ENCODE data around the gene GAB3. TPM values are rescaled to one million over a fixed set of nuclear protein-coding genes. Genes with fewer than 3 reads are reported as not detected.

Gene GAB3
- total and polyA plus RNA-seq, 2 experiments from 2014 or later, result 0.89 to 1.8 TPM

DNA sequence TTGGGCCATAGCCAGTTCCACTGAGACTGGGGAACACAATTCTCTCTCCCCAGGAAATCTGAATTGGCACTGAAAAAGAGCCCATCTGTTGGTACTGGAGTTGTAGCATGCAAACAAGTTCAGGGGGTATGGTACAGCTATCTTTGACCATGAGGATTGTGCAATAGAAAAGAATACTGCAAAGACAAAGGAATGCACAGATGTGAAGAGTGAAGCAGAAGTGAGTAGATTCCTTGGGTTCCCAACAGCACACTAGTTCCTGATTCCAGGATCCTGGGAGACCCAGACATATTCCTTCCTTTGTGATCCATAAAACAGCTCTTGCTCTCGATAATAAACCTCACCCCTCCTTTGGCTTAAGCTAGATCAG, 54.2 kb downstream of the GAB3 start:
- Histone ChIP-seq H3K9me2 (ENCODE audit: insufficient read depth) (0 out of 2 replicates have a peak, but pooled peaks cover 2% of the 10 kb centered on the region), H3K4me2 (no peak overlapping the region), H3K27me3 (ENCODE audit: insufficient read depth) (no peaks in the 10 kb centered on the region), H3K4me3 (no peak overlapping the region), H2AFZ (no peak overlapping the region), H3K79me2 (replicated peaks; ENCODE audit: insufficient read depth) (no peaks in the 10 kb centered on the region), H4K20me1 (replicated peaks; ENCODE audit: insufficient read depth) (no peaks in the 10 kb centered on the region), H3K36me3 (ENCODE audit: insufficient read depth) (no peaks in the 10 kb centered on the region), H3K27ac (ENCODE audit: low read depth) (no peak overlapping the region), H3K4me1 (ENCODE audit: insufficient read depth) (peaks cover 6% of the 10 kb centered on the region; the same call in 1 of the 2 replicates), H3F3A (replicated peaks; ENCODE audit: low read depth) (no peaks in the 10 kb centered on the region)
- no peak overlapping the region for H3K27ac Mint-ChIP-seq
- no peak overlapping the region for H3K4me3 Mint-ChIP-seq
- no peaks in the 10 kb centered on the region for H3K36me3 Mint-ChIP-seq (ENCODE audit: low read depth)
- H3K4me1 Mint-ChIP-seq, result peaks cover 14% of the 10 kb centered on the region
- no peak for DNase-seq (ENCODE audit: low spot score)
- no peak for ATAC-seq
- no peaks in the 10 kb centered on the region for H3K9me3 Mint-ChIP-seq
- H3K27me3 Mint-ChIP-seq (ENCODE audit: insufficient read depth, low read depth, poor library complexity), result peaks cover 5% of the 10 kb centered on the region
- no peak for TF ChIP-seq ZNF114 (CRISPR knock-in tag; IDR thresholded peaks at IDR 0.05)
- no peak for TF ChIP-seq CREB1 (CRISPR knock-in tag; IDR thresholded peaks at IDR 0.05; ENCODE audit: low read depth)
- TF ChIP-seq, protein P1, sequence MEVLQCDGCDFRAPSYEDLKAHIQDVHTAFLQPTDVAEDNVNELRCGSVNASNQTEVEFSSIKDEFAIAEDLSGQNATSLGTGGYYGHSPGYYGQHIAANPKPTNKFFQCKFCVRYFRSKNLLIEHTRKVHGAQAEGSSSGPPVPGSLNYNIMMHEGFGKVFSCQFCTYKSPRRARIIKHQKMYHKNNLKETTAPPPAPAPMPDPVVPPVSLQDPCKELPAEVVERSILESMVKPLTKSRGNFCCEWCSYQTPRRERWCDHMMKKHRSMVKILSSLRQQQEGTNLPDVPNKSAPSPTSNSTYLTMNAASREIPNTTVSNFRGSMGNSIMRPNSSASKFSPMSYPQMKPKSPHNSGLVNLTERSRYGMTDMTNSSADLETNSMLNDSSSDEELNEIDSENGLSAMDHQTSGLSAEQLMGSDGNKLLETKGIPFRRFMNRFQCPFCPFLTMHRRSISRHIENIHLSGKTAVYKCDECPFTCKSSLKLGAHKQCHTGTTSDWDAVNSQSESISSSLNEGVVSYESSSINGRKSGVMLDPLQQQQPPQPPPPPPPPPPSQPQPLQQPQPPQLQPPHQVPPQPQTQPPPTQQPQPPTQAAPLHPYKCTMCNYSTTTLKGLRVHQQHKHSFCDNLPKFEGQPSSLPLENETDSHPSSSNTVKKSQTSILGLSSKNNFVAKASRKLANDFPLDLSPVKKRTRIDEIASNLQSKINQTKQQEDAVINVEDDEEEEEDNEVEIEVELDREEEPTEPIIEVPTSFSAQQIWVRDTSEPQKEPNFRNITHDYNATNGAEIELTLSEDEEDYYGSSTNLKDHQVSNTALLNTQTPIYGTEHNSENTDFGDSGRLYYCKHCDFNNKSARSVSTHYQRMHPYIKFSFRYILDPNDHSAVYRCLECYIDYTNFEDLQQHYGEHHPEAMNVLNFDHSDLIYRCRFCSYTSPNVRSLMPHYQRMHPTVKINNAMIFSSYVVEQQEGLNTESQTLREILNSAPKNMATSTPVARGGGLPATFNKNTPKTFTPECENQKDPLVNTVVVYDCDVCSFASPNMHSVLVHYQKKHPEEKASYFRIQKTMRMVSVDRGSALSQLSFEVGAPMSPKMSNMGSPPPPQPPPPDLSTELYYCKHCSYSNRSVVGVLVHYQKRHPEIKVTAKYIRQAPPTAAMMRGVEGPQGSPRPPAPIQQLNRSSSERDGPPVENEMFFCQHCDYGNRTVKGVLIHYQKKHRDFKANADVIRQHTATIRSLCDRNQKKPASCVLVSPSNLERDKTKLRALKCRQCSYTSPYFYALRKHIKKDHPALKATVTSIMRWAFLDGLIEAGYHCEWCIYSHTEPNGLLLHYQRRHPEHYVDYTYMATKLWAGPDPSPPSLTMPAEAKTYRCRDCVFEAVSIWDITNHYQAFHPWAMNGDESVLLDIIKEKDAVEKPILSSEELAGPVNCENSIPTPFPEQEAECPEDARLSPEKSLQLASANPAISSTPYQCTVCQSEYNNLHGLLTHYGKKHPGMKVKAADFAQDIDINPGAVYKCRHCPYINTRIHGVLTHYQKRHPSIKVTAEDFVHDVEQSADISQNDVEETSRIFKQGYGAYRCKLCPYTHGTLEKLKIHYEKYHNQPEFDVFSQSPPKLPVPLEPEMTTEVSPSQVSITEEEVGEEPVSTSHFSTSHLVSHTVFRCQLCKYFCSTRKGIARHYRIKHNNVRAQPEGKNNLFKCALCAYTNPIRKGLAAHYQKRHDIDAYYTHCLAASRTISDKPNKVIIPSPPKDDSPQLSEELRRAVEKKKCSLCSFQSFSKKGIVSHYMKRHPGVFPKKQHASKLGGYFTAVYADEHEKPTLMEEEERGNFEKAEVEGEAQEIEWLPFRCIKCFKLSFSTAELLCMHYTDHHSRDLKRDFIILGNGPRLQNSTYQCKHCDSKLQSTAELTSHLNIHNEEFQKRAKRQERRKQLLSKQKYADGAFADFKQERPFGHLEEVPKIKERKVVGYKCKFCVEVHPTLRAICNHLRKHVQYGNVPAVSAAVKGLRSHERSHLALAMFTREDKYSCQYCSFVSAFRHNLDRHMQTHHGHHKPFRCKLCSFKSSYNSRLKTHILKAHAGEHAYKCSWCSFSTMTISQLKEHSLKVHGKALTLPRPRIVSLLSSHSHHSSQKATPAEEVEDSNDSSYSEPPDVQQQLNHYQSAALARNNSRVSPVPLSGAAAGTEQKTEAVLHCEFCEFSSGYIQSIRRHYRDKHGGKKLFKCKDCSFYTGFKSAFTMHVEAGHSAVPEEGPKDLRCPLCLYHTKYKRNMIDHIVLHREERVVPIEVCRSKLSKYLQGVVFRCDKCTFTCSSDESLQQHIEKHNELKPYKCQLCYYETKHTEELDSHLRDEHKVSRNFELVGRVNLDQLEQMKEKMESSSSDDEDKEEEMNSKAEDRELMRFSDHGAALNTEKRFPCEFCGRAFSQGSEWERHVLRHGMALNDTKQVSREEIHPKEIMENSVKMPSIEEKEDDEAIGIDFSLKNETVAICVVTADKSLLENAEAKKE (CRISPR knock-in tag; IDR thresholded peaks at IDR 0.05), result no peak
- TF ChIP-seq, protein P2, sequence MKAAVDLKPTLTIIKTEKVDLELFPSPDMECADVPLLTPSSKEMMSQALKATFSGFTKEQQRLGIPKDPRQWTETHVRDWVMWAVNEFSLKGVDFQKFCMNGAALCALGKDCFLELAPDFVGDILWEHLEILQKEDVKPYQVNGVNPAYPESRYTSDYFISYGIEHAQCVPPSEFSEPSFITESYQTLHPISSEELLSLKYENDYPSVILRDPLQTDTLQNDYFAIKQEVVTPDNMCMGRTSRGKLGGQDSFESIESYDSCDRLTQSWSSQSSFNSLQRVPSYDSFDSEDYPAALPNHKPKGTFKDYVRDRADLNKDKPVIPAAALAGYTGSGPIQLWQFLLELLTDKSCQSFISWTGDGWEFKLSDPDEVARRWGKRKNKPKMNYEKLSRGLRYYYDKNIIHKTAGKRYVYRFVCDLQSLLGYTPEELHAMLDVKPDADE (IDR thresholded peaks at IDR 0.05), result no peak
- TF ChIP-seq EZH2 (IDR thresholded peaks at IDR 0.05; ENCODE audit: low read depth, unreplicated experiment), result no peak
- no peak for TF ChIP-seq CTCF (conservative IDR thresholded peaks at IDR 0.05; ENCODE audit: low read depth in 2 of 2)
- TF ChIP-seq POLR2AphosphoS5 (IDR thresholded peaks at IDR 0.05; ENCODE audit: low read depth), result no peak
- no peak for TF ChIP-seq REST (IDR thresholded peaks at IDR 0.05; ENCODE audit: unreplicated experiment)
- TF ChIP-seq NANOG (IDR thresholded peaks at IDR 0.05; ENCODE audit: borderline replicate concordance), result no peak
- TF ChIP-seq STAT1 (IDR thresholded peaks at IDR 0.05; ENCODE audit: unreplicated experiment), result no peak
- TF ChIP-seq EZH2phosphoT487 (IDR thresholded peaks at IDR 0.05; ENCODE audit: unreplicated experiment), result no peak
- no peak for TF ChIP-seq JUNB (IDR thresholded peaks at IDR 0.05; ENCODE audit: unreplicated experiment)
- TF ChIP-seq ZNF331 (CRISPR knock-in tag; IDR thresholded peaks at IDR 0.05; ENCODE audit: low read depth), result no peak
